K562 treated with DMSO at 1 percent for 48 hours (cell line): Measurements from ENCODE around the gene TOMM34. TPM values are rescaled to one million over a fixed set of nuclear protein-coding genes. Genes with fewer than 3 reads are reported as not detected.

Experiments
- total RNA-seq: library from RNA; unstranded; fragments of 300-600 nt; gene quantifications from 2 replicates; pipeline ENCODE4 v1.2.3, GENCODE V29; 2022; ENCODE audit warnings: low replicate concordance; ENCODE audit errors: extremely low read depth

TOMM34 gene
- total RNA-seq, result not detected in 2 replicates

GRCh38 chr20:44960103-44960852 lies at the start of gene TOMM34:
TSS of gene TOMM34 (minus strand) at chr20:44960397. CDS start at chr20:44960333, 64 bp downstream.

GRCh38 chr20:44966030-44966961 lies 6.1 kb upstream of the TOMM34 start, which contains the start of gene STK4:
TSS of gene STK4 (plus strand) at chr20:44966512. CDS start at chr20:44966569, 57 bp downstream.

GRCh38 chr20:44909872-44910689 lies 50.1 kb downstream of the TOMM34 start, which contains the start of gene PABPC1L:
TSS of gene PABPC1L (plus strand) at chr20:44910060. CDS start at chr20:44910144, 84 bp downstream.

Other genes with a start within 250 kb of the TOMM34 start
- gene CCN5, start 245.0 kb downstream of the TOMM34 start, total RNA-seq, result not detected in 2 replicates
- gene KCNK15, start 214.5 kb downstream of the TOMM34 start, total RNA-seq, result not detected in 2 replicates
- gene RIMS4, start 149.9 kb downstream of the TOMM34 start, total RNA-seq, result not detected in 2 replicates
- gene YWHAB, start 74.7 kb downstream of the TOMM34 start, total RNA-seq, result not detected in 2 replicates
- not detected in 2 replicates for gene PABPC1L, start 50.3 kb downstream of the TOMM34 start, total RNA-seq
- not detected in 2 replicates for gene STK4, start 6.1 kb upstream of the TOMM34 start, total RNA-seq
- not detected in 2 replicates for gene KCNS1, start 140.7 kb upstream of the TOMM34 start, total RNA-seq
- not detected in 2 replicates for gene WFDC5, start 154.8 kb upstream of the TOMM34 start, total RNA-seq
- not detected in 2 replicates for gene WFDC12, start 164.1 kb upstream of the TOMM34 start, total RNA-seq
- gene PI3, start 214.5 kb upstream of the TOMM34 start, total RNA-seq, result not detected in 2 replicates
- gene SEMG1, start 246.6 kb upstream of the TOMM34 start, total RNA-seq, result not detected in 2 replicates